Hepatocyte (in vitro differentiated cells): Measurements from ENCODE around the gene AUTS2. TPM values are rescaled to one million over a fixed set of nuclear protein-coding genes. Genes with fewer than 3 reads are reported as not detected.
A peak's percentile ranks its signal among the peaks of the same experiment; 100 is the strongest.

Experiments
- DNase-seq: peaks from one replicate; pipeline ENCODE4 v3.0.0-alpha.2; 2016; ENCODE audit warnings: low spot score
- H2AFZ ChIP-seq: fragments of 200-600 bp; sonication (generic); 2 replicates; pipeline ENCODE4 v1.6.0; 2016; ENCODE audit warnings: antibody characterized with exemption, mild to moderate bottlenecking
- H3K27ac ChIP-seq: fragments of 200-600 bp; sonication (generic); 2 replicates; pipeline ENCODE4 v1.5.1; 2016; ENCODE audit warnings: mild to moderate bottlenecking
- H3K27me3 ChIP-seq: fragments of 200-600 bp; sonication (generic); 2 replicates; pipeline ENCODE4 v1.6.1; 2016
- H3K36me3 ChIP-seq: fragments of 200-600 bp; sonication (generic); replicated peaks from 2 replicates; pipeline ENCODE4 v1.5.1; 2016; ENCODE audit warnings: low read depth; ENCODE audit not compliant: insufficient read depth
- H3K4me1 ChIP-seq: fragments of 200-600 bp; sonication (generic); 2 replicates; pipeline ENCODE4 v1.5.1; 2016; ENCODE audit warnings: mild to moderate bottlenecking, moderate library complexity; ENCODE audit not compliant: insufficient read depth
- H3K4me2 ChIP-seq: fragments of 200-600 bp; sonication (generic); 2 replicates; pipeline ENCODE4 v1.6.0; 2016
- H3K4me3 ChIP-seq: fragments of 200-600 bp; sonication (generic); 2 replicates; pipeline ENCODE4 v1.5.1; 2016; ENCODE audit warnings: mild to moderate bottlenecking
- H3K79me2 ChIP-seq: fragments of 200-600 bp; sonication (generic); 2 replicates; pipeline ENCODE4 v1.6.0; 2017; ENCODE audit warnings: mild to moderate bottlenecking
- H3K9me2 ChIP-seq: fragments of 200-600 bp; sonication (generic); replicated peaks from 2 replicates; pipeline ENCODE4 v1.6.0; 2017; ENCODE audit warnings: mild to moderate bottlenecking; ENCODE audit not compliant: insufficient read depth
- H3K9me3 ChIP-seq: fragments of 200-600 bp; sonication (generic); 2 replicates; pipeline ENCODE4 v1.5.1; 2016; ENCODE audit warnings: low read depth, mild to moderate bottlenecking
- H4K20me1 ChIP-seq: fragments of 200-600 bp; sonication (generic); 2 replicates; pipeline ENCODE4 v1.6.0; 2016; ENCODE audit warnings: mild to moderate bottlenecking; ENCODE audit not compliant: insufficient read depth, poor library complexity, severe bottlenecking
- CTCF ChIP-seq: fragments of 200-600 bp; sonication (generic); IDR thresholded peaks from 2 replicates; pipeline ENCODE4 v1.5.1; 2016; ENCODE audit warnings: antibody characterized with exemption, mild to moderate bottlenecking; ENCODE audit not compliant: poor library complexity
- EZH2 ChIP-seq: fragments of 200-600 bp; sonication (generic); IDR thresholded peaks from 2 replicates; pipeline ENCODE4 v1.6.1; 2016; ENCODE audit warnings: antibody characterized with exemption, mild to moderate bottlenecking, borderline replicate concordance
- EZH2phosphoT487 ChIP-seq: fragments of 200-600 bp; sonication (generic); IDR thresholded peaks from one replicate; pipeline ENCODE4 v1.6.1; 2018; ENCODE audit warnings: antibody characterized with exemption, mild to moderate bottlenecking, low read depth, moderate library complexity; ENCODE audit not compliant: unreplicated experiment, severe bottlenecking
- WGBS: methylation state at CpG from one replicate; pipeline ENCODE4 v1.1.6; 2016; ENCODE audit warnings: low lambda C conversion rate; ENCODE audit errors: missing lambda C conversion rate; 5-methylcytosine and 5-hydroxymethylcytosine counted together
- polyA plus RNA-seq: library from polyadenylated mRNA; unstranded; fragments of >200 nt; fragmentation: Nextera tagmentation; extraction: Ambion mirVana; gene quantifications from 2 replicates; pipeline ENCODE4 v1.2.1, GENCODE V29; 2016
- total RNA-seq: library from RNA; depleted of rRNA; stranded (reverse); fragments of >200 nt; gene quantifications from 2 replicates; pipeline ENCODE4 v1.2.3, GENCODE V29; 2014

Gene AUTS2
- total and polyA plus RNA-seq, 2 experiments from 2014 or later, result 34.4 to 40.9 TPM

GRCh38 chr7:69757528-69757927 lies 159.3 kb downstream of the AUTS2 start:
- H2AFZ ChIP-seq, result no peak overlapping the region
- H4K20me1 ChIP-seq, result peaks cover 36% of the 10 kb centered on the region

GRCh38 chr7:69757981-69758430 lies 159.7 kb downstream of the AUTS2 start:
- Histone ChIP-seq H3K4me2 (peak overlapping the region; percentile 6), H3K9me3 (no peaks in the 10 kb centered on the region), H2AFZ (no peak overlapping the region), H3K9me2 (no peaks in the 10 kb centered on the region), H3K79me2 (peaks cover 35% of the 10 kb centered on the region), H4K20me1 (peaks cover 37% of the 10 kb centered on the region), H3K4me3 (no peak overlapping the region), H3K27ac (no peak overlapping the region), H3K4me1 (peaks cover 16% of the 10 kb centered on the region), H3K27me3 (no peaks in the 10 kb centered on the region), H3K36me3 (no peaks in the 10 kb centered on the region)
- DNase-seq, result no peak
- TF ChIP-seq CTCF (no peak), EZH2 (no peak), EZH2phosphoT487 (no peak)
- 33% methylated on average over 1 of the region's 1 CpG for WGBS

More at GRCh38 chr7:69757528-69757927, 159.3 kb downstream of the AUTS2 start:
- WGBS, result 81% methylated on average over 1 of the region's 1 CpG
- H3K36me3 ChIP-seq, result no peaks in the 10 kb centered on the region
- H3K4me1 ChIP-seq, result peaks cover 16% of the 10 kb centered on the region
- H3K27me3 ChIP-seq, result no peaks in the 10 kb centered on the region
- H3K79me2 ChIP-seq, result peaks cover 31% of the 10 kb centered on the region
- no peak for TF ChIP-seq EZH2phosphoT487
- no peaks in the 10 kb centered on the region for H3K9me2 ChIP-seq
- no peak overlapping the region for H3K4me3 ChIP-seq
- H3K9me3 ChIP-seq, result no peaks in the 10 kb centered on the region
- no peak overlapping the region for H3K27ac ChIP-seq
- H3K4me2 ChIP-seq, result peak overlapping the region; percentile 6
- no peak for DNase-seq

GRCh38 chr7:69759373-69759772 lies 161.1 kb downstream of the AUTS2 start:
- Histone ChIP-seq H3K9me2 (no peaks in the 10 kb centered on the region), H3K4me1 (peaks cover 16% of the 10 kb centered on the region), H3K9me3 (no peaks in the 10 kb centered on the region), H3K36me3 (no peaks in the 10 kb centered on the region), H2AFZ (no peak overlapping the region), H3K4me2 (no peak overlapping the region), H3K27me3 (no peaks in the 10 kb centered on the region), H3K79me2 (peaks cover 36% of the 10 kb centered on the region), H3K27ac (no peak overlapping the region), H3K4me3 (no peak overlapping the region), H4K20me1 (peaks cover 41% of the 10 kb centered on the region)
- WGBS, result 85% methylated on average over 4 of the region's 4 CpGs
- no peak for DNase-seq
- TF ChIP-seq EZH2phosphoT487 (no peak), CTCF (no peak), EZH2 (no peak)

GRCh38 chr7:69761290-69761922 lies 163.1 kb downstream of the AUTS2 start:
- TF ChIP-seq EZH2phosphoT487 (no peak), CTCF (no peak), EZH2 (no peak)
- peaks cover 16% of the 10 kb centered on the region for H3K4me1 ChIP-seq
- no peak overlapping the region for H3K4me2 ChIP-seq
- H4K20me1 ChIP-seq, result peaks cover 35% of the 10 kb centered on the region
- H3K79me2 ChIP-seq, result peaks cover 37% of the 10 kb centered on the region
- H3K36me3 ChIP-seq, result no peaks in the 10 kb centered on the region
- no peak overlapping the region for H2AFZ ChIP-seq
- H3K27me3 ChIP-seq, result no peaks in the 10 kb centered on the region
- no peaks in the 10 kb centered on the region for H3K9me3 ChIP-seq
- no peak overlapping the region for H3K27ac ChIP-seq
- H3K4me3 ChIP-seq, result no peak overlapping the region
- 41% methylated on average over 5 of the region's 5 CpGs for WGBS
- H3K9me2 ChIP-seq, result no peaks in the 10 kb centered on the region
- no peak for DNase-seq
